ENCODE results near the gene HFE. TPM values are rescaled to one million over a fixed set of nuclear protein-coding genes. Genes with fewer than 3 reads are reported as not detected.

Gene HFE
- total and polyA plus RNA-seq, 2 of the 13 experiments (the other 11 are each of a cell fraction or from before 2014, with no cell fraction given): 3.7 to 6.3 TPM

GRCh38 chr6:26087284-26088115 is at the start of gene HFE (continued):
- no peak for TF ChIP-seq ZNF503 (CRISPR knock-in tag; IDR thresholded peaks at IDR 0.05)
- no peak for TF ChIP-seq BATF2 (CRISPR knock-in tag; IDR thresholded peaks at IDR 0.05)
- no peak for TF ChIP-seq HOMEZ (CRISPR knock-in tag; IDR thresholded peaks at IDR 0.05; ENCODE audit: low read depth)
- TF ChIP-seq, protein P1, sequence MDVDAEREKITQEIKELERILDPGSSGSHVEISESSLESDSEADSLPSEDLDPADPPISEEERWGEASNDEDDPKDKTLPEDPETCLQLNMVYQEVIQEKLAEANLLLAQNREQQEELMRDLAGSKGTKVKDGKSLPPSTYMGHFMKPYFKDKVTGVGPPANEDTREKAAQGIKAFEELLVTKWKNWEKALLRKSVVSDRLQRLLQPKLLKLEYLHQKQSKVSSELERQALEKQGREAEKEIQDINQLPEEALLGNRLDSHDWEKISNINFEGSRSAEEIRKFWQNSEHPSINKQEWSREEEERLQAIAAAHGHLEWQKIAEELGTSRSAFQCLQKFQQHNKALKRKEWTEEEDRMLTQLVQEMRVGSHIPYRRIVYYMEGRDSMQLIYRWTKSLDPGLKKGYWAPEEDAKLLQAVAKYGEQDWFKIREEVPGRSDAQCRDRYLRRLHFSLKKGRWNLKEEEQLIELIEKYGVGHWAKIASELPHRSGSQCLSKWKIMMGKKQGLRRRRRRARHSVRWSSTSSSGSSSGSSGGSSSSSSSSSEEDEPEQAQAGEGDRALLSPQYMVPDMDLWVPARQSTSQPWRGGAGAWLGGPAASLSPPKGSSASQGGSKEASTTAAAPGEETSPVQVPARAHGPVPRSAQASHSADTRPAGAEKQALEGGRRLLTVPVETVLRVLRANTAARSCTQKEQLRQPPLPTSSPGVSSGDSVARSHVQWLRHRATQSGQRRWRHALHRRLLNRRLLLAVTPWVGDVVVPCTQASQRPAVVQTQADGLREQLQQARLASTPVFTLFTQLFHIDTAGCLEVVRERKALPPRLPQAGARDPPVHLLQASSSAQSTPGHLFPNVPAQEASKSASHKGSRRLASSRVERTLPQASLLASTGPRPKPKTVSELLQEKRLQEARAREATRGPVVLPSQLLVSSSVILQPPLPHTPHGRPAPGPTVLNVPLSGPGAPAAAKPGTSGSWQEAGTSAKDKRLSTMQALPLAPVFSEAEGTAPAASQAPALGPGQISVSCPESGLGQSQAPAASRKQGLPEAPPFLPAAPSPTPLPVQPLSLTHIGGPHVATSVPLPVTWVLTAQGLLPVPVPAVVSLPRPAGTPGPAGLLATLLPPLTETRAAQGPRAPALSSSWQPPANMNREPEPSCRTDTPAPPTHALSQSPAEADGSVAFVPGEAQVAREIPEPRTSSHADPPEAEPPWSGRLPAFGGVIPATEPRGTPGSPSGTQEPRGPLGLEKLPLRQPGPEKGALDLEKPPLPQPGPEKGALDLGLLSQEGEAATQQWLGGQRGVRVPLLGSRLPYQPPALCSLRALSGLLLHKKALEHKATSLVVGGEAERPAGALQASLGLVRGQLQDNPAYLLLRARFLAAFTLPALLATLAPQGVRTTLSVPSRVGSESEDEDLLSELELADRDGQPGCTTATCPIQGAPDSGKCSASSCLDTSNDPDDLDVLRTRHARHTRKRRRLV (CRISPR knock-in tag; IDR thresholded peaks at IDR 0.05): no peak
- no peak for TF ChIP-seq FOSL1 (CRISPR knock-in tag; IDR thresholded peaks at IDR 0.05; ENCODE audit: borderline replicate concordance)
- TF ChIP-seq ZNF766 (CRISPR knock-in tag; IDR thresholded peaks at IDR 0.05; ENCODE audit: borderline replicate concordance): no peak
- TF ChIP-seq TSC22D2 (CRISPR knock-in tag; IDR thresholded peaks at IDR 0.05; ENCODE audit: borderline replicate concordance): no peak
- peak; percentile 60; the same call in 1 of the 2 replicates for TF ChIP-seq ZNF816 (CRISPR knock-in tag; IDR thresholded peaks at IDR 0.05; ENCODE audit: borderline replicate concordance)
- TF ChIP-seq HIVEP1 (CRISPR knock-in tag; IDR thresholded peaks at IDR 0.05): peak; percentile 61; the same call in 1 of the 2 replicates
- no peak for TF ChIP-seq HNRNPL (IDR thresholded peaks at IDR 0.05; ENCODE audit: low read depth, low read length)
- TF ChIP-seq SMYD3 (CRISPR knock-in tag; IDR thresholded peaks at IDR 0.05): no peak
- TF ChIP-seq ATF2 (CRISPR knock-in tag; IDR thresholded peaks at IDR 0.05): no peak
- TF ChIP-seq ZC3H4 (CRISPR knock-in tag; IDR thresholded peaks at IDR 0.05; ENCODE audit: borderline replicate concordance): no peak
- no peak for TF ChIP-seq PCBP2 (optimal IDR thresholded peaks at IDR 0.05; ENCODE audit: low read depth, low read length, poor library complexity, severe bottlenecking)
